22Rv1 (cell line): Measurements from ENCODE around the gene GPAT3.
A peak's percentile ranks its signal among the peaks of the same experiment; 100 is the strongest.
"Not testable (repeated sequence)": the region's sequence is repeated elsewhere in the genome, so short reads cannot be mapped to it uniquely, and the experiment has no call there.

Experiments
- H3K27ac ChIP-seq: fragments of 450-650 bp; 2 replicates; pipeline ENCODE4 v1.5.1; 2017
- CTCF ChIP-seq: fragments of 450-650 bp; IDR thresholded peaks from 2 replicates; pipeline ENCODE4 v1.5.1; 2017; ENCODE audit warnings: mild to moderate bottlenecking
- ZFX ChIP-seq: fragments of 450-650 bp; IDR thresholded peaks from 2 replicates; pipeline ENCODE4 v1.6.1; 2017; ENCODE audit warnings: antibody characterized with exemption, borderline replicate concordance

Gene GPAT3

GRCh38 chr4:83504503-83504902, 31.4 kb upstream of the GPAT3 start:
- no peak for TF ChIP-seq ZFX
- TF ChIP-seq CTCF = no peak
- H3K27ac ChIP-seq = no peak overlapping the region

- TF ChIP-seq CTCF = no peak
- no peak for TF ChIP-seq ZFX
- no peak overlapping the region for H3K27ac ChIP-seq
Observed at GRCh38 chr4:83504996-83505395, 30.9 kb upstream of the GPAT3 start.

- not testable (repeated sequence) for H3K27ac ChIP-seq
- TF ChIP-seq CTCF = peak; percentile 82
Observed at GRCh38 chr4:83509156-83509585, 26.7 kb upstream of the GPAT3 start.

GRCh38 chr4:83510442-83510841, 25.5 kb upstream of the GPAT3 start:
- TF ChIP-seq CTCF (no peak), ZFX (no peak)
- H3K27ac ChIP-seq = no peak overlapping the region

GRCh38 chr4:83516042-83516772, 19.7 kb upstream of the GPAT3 start:
- TF ChIP-seq ZFX (no peak), CTCF (no peak)

GRCh38 chr4:83522239-83522638, 13.7 kb upstream of the GPAT3 start:
- TF ChIP-seq CTCF (no peak), ZFX (no peak)
- H3K27ac ChIP-seq = no peak overlapping the region

More at GRCh38 chr4:83516042-83516772, 19.7 kb upstream of the GPAT3 start:
- no peak overlapping the region for H3K27ac ChIP-seq

- no peak overlapping the region for H3K27ac ChIP-seq
- no peak for TF ChIP-seq CTCF
- TF ChIP-seq ZFX = no peak
Observed at GRCh38 chr4:83527671-83528070, 8.2 kb upstream of the GPAT3 start.
